Measurements from ENCODE around the gene EPHA5.

Gene EPHA5

DNA sequence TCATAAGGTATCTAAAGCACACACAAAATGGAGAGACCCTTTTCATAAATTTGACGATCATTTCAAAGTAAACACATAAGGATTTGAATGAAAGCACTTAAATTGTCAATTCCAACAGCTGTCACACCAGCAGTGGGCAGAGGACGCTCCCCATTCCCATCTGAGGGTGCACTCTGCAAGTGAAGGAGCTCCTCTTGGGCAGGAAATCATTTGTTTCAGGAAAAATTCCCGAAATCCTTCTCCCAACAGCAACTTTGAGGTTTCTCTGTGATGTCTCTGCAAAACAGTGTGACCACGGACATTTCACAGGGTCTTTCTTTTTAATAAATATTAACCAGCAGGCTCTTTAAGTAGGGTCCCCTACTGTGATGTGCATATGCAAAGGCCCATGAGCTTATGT is 111.0 kb downstream of the EPHA5 start:
- no peak overlapping the region for H3K4me3 ChIP-seq (ENCODE audit: low read length)
- TF ChIP-seq, protein P1, sequence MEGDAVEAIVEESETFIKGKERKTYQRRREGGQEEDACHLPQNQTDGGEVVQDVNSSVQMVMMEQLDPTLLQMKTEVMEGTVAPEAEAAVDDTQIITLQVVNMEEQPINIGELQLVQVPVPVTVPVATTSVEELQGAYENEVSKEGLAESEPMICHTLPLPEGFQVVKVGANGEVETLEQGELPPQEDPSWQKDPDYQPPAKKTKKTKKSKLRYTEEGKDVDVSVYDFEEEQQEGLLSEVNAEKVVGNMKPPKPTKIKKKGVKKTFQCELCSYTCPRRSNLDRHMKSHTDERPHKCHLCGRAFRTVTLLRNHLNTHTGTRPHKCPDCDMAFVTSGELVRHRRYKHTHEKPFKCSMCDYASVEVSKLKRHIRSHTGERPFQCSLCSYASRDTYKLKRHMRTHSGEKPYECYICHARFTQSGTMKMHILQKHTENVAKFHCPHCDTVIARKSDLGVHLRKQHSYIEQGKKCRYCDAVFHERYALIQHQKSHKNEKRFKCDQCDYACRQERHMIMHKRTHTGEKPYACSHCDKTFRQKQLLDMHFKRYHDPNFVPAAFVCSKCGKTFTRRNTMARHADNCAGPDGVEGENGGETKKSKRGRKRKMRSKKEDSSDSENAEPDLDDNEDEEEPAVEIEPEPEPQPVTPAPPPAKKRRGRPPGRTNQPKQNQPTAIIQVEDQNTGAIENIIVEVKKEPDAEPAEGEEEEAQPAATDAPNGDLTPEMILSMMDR (conservative IDR thresholded peaks at IDR 0.05; ENCODE audit: low read length): no peak
- no peak for DNase-seq (ENCODE audit: low read depth)

DNA sequence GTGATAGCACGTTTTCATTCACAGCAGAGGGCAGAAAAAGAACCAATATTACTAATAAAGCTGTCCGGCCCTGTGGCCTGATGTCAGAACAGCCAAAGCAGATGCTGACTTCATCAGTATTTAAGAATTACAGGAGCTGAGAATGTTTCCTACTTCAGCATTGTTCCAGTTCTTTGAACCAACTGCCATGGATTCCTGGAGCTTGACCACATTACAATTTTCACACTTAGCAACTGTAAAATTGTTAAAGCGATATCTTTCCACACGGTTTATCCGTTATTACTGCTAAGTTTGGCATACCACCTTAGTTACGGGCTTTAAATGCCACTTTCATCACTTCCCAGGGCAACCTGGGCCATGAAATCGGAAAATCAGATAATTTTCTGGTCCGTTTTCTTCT is 118.2 kb downstream of the EPHA5 start:
- H3K4me3 ChIP-seq (ENCODE audit: low read length): no peak overlapping the region
- TF ChIP-seq, protein P1 (conservative IDR thresholded peaks at IDR 0.05; ENCODE audit: low read length): no peak
- DNase-seq (ENCODE audit: low read depth): no peak

DNA sequence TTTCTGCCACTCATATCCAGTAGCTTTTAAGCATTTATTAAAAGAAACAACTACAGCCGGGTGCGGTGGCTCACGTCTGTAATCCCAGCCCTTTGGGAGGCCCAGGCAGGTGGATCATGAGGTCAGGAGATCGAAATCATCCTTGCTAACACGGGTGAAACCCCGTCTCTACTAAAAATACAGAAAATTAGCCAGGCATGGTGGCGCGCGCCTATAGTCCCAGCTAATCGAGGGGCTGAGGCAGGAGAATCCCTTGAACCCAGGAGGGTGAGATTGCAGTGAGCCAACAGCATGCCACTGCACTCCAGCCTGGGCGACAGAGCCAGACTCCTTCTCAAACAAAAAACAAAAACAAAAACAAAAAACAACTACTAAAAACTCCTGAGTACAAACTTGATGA is 119.8 kb downstream of the EPHA5 start:
- no peak for DNase-seq (ENCODE audit: low read depth)
- no peak overlapping the region for H3K4me3 ChIP-seq (ENCODE audit: low read length)
- TF ChIP-seq, protein P1 (conservative IDR thresholded peaks at IDR 0.05; ENCODE audit: low read length): no peak

DNA sequence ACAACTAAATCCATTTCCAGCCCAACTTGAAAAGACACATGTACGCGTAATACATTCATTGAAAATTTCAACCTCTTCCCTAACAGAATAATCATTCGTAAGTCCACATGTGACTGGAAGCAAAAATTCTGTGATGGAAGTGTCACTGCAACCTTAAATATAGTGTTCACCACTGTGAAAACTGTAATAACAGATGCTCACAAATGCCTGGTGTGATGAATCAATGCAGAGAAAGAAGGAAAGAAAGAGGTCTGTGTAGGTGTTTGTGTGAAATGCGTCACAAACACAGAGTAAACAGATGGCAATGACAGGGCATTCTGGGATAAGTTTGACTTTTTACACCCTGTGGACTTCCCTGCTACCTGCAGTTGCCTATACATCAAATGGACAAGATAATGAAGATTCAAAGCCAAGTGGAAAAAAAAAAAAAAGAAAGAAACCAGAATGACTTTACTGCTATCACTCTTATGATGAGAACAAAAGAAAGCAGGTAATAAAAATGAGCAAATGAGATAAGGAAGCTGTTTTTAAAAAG is 123.3 kb downstream of the EPHA5 start:
- H3K4me3 ChIP-seq (ENCODE audit: low read length): no peak overlapping the region
- TF ChIP-seq, protein P1 (conservative IDR thresholded peaks at IDR 0.05; ENCODE audit: low read length): no peak
- DNase-seq (ENCODE audit: low read depth): no peak

DNA sequence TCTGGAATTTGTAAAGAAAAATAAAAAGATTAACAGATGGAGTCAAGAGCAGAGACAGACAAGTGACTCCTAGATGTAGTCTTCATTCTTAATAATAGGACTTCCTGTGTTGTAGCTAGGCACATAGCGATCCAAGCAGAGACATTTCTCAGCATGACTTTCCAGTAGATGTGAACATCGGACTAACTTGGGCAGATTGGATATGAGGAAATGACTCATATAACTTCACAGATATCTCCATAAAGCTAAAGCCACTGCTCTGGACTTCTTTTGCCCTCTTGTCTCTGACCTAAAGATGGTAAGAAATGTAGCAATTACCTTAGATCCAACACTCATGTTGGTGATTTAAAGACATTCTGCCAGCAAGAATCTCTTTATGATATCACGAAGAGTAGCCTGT is 131.7 kb downstream of the EPHA5 start:
- TF ChIP-seq, protein P1 (conservative IDR thresholded peaks at IDR 0.05; ENCODE audit: low read length): no peak
- no peak for DNase-seq (ENCODE audit: low read depth)
- H3K4me3 ChIP-seq (ENCODE audit: low read length): no peak overlapping the region

DNA sequence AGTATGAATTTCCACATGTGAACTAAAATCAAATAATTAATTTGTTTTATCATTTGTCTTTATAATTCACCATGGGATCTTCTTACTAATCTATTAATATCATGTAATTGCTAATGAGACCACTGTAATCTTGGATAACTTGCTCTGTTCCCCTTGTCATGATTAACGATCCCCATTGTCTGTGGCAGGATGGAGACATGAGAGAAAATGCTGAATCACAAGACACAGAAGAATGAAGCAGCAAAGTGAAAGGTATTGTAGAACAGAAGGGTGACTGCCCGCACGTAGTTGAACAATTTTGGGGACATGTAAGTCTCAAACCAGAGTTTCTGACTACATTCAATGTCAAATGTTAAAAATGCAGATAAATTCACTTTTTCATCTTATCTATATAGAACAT is 135.2 kb downstream of the EPHA5 start:
- no peak for DNase-seq (ENCODE audit: low read depth)
- TF ChIP-seq, protein P1 (conservative IDR thresholded peaks at IDR 0.05; ENCODE audit: low read length): no peak
- H3K4me3 ChIP-seq (ENCODE audit: low read length): no peak overlapping the region

DNA sequence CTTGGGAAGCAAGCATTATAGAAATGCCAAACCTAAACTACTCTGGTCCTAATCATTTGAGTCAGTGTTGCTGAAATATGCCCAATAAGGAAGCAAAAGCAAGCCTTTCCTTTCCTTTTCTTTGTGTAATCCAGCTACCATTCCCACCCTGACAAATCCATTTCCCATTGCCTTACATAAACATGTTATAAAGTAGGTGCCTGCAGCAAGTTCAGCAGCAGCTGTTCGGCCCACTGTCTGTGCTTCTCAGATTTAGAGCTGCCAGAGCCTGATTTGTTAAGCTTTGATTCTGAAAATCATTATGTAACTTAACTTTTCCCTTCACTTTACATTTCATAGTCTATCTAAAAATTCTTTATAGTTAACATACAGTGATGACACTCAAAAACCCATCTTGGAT is 148.6 kb downstream of the EPHA5 start:
- no peak for DNase-seq (ENCODE audit: low read depth)
- TF ChIP-seq, protein P1 (conservative IDR thresholded peaks at IDR 0.05; ENCODE audit: low read length): no peak

More for the DNA sequence above, 148.6 kb downstream of the EPHA5 start:
- H3K4me3 ChIP-seq (ENCODE audit: low read length): no peak overlapping the region

Data from AG10803 (cell line).